ENCODE data around the gene CTNND1.
"Not testable (repeated sequence)": the region's sequence is repeated elsewhere in the genome, so short reads cannot be mapped to it uniquely, and the experiment has no call there.

Gene CTNND1, protein sequence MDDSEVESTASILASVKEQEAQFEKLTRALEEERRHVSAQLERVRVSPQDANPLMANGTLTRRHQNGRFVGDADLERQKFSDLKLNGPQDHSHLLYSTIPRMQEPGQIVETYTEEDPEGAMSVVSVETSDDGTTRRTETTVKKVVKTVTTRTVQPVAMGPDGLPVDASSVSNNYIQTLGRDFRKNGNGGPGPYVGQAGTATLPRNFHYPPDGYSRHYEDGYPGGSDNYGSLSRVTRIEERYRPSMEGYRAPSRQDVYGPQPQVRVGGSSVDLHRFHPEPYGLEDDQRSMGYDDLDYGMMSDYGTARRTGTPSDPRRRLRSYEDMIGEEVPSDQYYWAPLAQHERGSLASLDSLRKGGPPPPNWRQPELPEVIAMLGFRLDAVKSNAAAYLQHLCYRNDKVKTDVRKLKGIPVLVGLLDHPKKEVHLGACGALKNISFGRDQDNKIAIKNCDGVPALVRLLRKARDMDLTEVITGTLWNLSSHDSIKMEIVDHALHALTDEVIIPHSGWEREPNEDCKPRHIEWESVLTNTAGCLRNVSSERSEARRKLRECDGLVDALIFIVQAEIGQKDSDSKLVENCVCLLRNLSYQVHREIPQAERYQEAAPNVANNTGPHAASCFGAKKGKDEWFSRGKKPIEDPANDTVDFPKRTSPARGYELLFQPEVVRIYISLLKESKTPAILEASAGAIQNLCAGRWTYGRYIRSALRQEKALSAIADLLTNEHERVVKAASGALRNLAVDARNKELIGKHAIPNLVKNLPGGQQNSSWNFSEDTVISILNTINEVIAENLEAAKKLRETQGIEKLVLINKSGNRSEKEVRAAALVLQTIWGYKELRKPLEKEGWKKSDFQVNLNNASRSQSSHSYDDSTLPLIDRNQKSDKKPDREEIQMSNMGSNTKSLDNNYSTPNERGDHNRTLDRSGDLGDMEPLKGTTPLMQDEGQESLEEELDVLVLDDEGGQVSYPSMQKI

GRCh38 chr11:57761301-57762234, at the start of gene CTNND1:
CTNND1 (plus strand) TSS chr11:57761802; CDS start chr11:57791479, 29,677 bp downstream.
- ATAC-seq (no peak), DNase-seq (ENCODE audit: low spot score in 2 of 2) (no peak)
- Mint-ChIP-seq H3K27ac (no peak within 1 kb of the TSS), H3K36me3 (no peaks in the 10 kb centered on the region), H3K9me3 (no peaks in the 10 kb centered on the region), H3K4me1 (no peaks in the 10 kb centered on the region), H3K4me3 (peak within 1 kb of the TSS; percentile 23)

DNA sequence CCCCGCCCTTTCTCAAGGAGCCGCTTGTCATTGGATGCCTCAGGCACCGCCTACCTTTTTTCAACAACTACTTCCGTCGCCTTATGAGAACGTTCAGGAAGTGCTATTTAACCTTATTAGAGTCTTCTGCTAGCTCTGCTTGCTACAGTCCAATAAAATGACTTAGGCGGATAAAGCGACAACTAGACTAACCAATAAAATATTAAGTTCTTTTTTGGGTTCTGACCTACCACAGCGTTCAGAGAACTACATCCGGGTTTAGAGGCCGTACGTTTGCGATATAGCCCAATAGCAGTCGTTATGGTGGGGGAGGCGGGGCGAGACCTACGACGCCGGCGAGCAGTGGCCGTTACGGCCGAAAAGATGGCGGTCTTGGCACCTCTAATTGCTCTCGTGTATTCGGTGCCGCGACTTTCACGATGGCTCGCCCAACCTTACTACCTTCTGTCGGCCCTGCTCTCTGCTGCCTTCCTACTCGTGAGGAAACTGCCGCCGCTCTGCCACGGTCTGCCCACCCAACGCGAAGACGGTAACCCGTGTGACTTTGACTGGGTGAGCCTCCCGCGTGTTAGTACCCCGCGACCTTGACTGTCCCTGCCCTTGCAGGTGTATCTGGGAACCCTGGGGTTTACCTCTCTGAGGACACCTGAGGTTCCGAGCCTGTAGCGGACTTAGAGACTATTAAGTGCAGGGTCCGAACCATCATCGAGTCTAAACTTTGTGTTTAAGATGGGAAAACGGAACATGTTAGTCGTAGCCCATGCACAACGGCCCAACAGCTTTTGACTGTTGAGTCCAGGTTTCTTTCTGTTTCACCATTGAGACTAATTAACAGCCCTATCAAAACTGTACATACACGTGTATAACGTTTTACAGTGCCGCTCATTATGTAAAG, 49.1 kb upstream of the CTNND1 start, which contains the start of gene TMX2:
TMX2 (plus strand) TSS at position 338 of the 895 bp plus-strand sequence; CDS start at position 364, 26 bp downstream.
- peaks cover 46% of the 10 kb centered on the region for H3K36me3 Mint-ChIP-seq
- no peaks in the 10 kb centered on the region for H3K9me3 Mint-ChIP-seq
- H3K4me3 Mint-ChIP-seq: peak within 1 kb of the TSS; percentile 95
- H3K27ac Mint-ChIP-seq: peak within 1 kb of the TSS; percentile 96
- ATAC-seq (peak; percentile 97), DNase-seq (ENCODE audit: low spot score in 2 of 2) (peak; percentile 66 to 92)
- peaks cover 40% of the 10 kb centered on the region for H3K4me1 Mint-ChIP-seq

GRCh38 chr11:57713835-57714234, 47.8 kb upstream of the CTNND1 start:
- Mint-ChIP-seq H3K4me1 (peaks cover 45% of the 10 kb centered on the region), H3K4me3 (peak overlapping the region; percentile 95), H3K36me3 (peaks cover 46% of the 10 kb centered on the region), H3K9me3 (no peaks in the 10 kb centered on the region), H3K27ac (peak overlapping the region; percentile 96)
- ATAC-seq (no peak), DNase-seq (ENCODE audit: low spot score in 2 of 2) (no peak)

DNA sequence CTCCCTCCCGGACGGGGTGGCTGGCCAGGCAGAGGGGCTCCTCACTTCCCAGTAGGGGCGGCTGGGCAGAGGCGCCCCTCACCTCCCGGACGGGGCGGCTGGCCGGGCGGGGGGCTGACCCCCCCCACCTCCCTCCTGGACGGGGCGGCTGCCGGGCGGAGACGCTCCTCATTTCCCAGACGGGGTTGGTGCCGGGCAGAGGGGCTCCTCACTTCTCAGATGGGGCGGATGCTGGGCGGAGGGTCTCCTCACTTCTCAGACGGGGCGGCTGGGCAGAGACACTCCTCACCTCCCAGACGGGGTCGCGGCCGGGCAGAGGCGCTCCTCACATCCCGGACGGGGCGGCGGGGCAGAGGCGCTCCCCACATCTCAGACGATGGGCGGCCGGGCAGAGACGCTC, 44.9 kb upstream of the CTNND1 start:
- H3K9me3 Mint-ChIP-seq; H3K27ac Mint-ChIP-seq; ATAC-seq; H3K4me3 Mint-ChIP-seq; DNase-seq (ENCODE audit: low spot score in 2 of 2): not testable (repeated sequence)
- H3K36me3 Mint-ChIP-seq: peaks cover 55% of the 10 kb centered on the region
- H3K4me1 Mint-ChIP-seq: peaks cover 23% of the 10 kb centered on the region

DNA sequence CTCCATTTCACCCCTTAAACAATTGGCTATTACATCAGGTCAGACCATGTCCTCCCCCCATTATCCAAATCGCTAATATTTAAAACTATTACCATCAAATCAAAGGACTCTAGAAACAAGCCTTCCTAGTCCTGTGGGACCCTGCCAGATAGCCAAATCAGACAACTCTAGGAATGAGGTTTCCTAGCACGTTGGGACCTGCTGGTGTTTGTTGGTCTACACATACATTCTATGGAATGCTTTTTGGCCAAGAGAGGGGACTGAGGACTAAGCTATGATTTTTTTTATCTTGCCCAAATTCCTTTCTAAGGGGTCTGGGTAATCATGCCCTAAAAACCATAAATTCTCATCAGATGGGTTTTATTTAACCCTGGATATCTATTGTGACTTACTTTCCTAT, 34.4 kb upstream of the CTNND1 start:
- peaks cover 6% of the 10 kb centered on the region for H3K4me1 Mint-ChIP-seq
- H3K9me3 Mint-ChIP-seq: no peaks in the 10 kb centered on the region
- no peak for ATAC-seq

GRCh38 chr11:57728829-57729228, 32.8 kb upstream of the CTNND1 start:
- Mint-ChIP-seq H3K9me3 (no peaks in the 10 kb centered on the region), H3K36me3 (peaks cover 44% of the 10 kb centered on the region), H3K4me3 (no peak overlapping the region), H3K27ac (peak overlapping the region; percentile 81), H3K4me1 (peaks cover 6% of the 10 kb centered on the region)
- ATAC-seq: peak; percentile 28
- DNase-seq (ENCODE audit: low spot score in 2 of 2): no peak

More for the DNA sequence above, 34.4 kb upstream of the CTNND1 start:
- Mint-ChIP-seq H3K4me3 (no peak overlapping the region), H3K36me3 (peaks cover 47% of the 10 kb centered on the region), H3K27ac (peak overlapping the region; percentile 81)
- no peak for DNase-seq (ENCODE audit: low spot score in 2 of 2)

GRCh38 chr11:57729479-57729878, 32.1 kb upstream of the CTNND1 start:
- Mint-ChIP-seq H3K4me3 (no peak overlapping the region), H3K9me3 (no peaks in the 10 kb centered on the region), H3K27ac (peak overlapping the region; percentile 81), H3K36me3 (peaks cover 44% of the 10 kb centered on the region), H3K4me1 (peaks cover 6% of the 10 kb centered on the region)
- DNase-seq (ENCODE audit: low spot score in 2 of 2) (no peak), ATAC-seq (no peak)

GRCh38 chr11:57732661-57733060, 28.9 kb upstream of the CTNND1 start:
- ATAC-seq: no peak
- Mint-ChIP-seq H3K9me3 (no peaks in the 10 kb centered on the region), H3K4me1 (peaks cover 3% of the 10 kb centered on the region), H3K36me3 (peaks cover 59% of the 10 kb centered on the region), H3K4me3 (no peak overlapping the region), H3K27ac (peak overlapping the region; percentile 37)
- DNase-seq (ENCODE audit: low spot score in 2 of 2): no peak

DNA sequence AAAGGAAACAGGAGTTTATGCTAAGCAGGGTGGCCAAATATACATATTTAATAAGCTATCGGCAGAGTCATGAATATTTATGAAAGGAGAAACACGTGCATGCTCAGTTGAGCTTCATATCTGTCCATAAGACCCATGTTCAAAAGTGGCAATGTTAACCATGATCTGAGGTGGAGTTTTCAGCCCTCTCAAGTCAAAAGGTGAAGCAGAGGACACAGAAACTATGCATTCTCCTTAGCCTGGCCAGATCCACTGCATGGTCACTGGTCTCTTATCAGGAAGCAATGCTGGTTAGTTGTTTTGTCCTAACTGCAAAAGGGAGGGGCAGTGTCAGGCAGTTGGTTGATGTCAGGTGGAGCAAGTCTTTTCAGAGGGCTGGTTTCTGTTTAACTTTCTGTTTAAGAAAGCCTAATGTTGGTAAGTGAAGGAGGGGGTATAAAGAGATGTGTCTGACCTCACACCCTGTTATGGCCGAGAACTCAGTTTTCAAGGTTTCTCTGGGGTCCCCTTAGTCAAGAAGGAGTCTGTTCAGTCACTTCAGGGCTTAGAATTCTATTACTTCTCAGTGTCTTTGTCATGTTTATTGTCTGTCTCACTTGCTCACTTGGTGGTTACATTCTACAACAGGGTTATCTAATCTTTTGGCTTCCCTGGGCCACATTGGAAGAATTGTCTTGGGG, 25.8 kb upstream of the CTNND1 start:
- Mint-ChIP-seq H3K9me3 (no peaks in the 10 kb centered on the region), H3K4me3 (no peak overlapping the region), H3K4me1 (peaks cover under 1% of the 10 kb centered on the region), H3K36me3 (peaks cover 71% of the 10 kb centered on the region), H3K27ac (peak overlapping the region; percentile 55)
- DNase-seq (ENCODE audit: low spot score in 2 of 2) (no peak), ATAC-seq (no peak)

DNA sequence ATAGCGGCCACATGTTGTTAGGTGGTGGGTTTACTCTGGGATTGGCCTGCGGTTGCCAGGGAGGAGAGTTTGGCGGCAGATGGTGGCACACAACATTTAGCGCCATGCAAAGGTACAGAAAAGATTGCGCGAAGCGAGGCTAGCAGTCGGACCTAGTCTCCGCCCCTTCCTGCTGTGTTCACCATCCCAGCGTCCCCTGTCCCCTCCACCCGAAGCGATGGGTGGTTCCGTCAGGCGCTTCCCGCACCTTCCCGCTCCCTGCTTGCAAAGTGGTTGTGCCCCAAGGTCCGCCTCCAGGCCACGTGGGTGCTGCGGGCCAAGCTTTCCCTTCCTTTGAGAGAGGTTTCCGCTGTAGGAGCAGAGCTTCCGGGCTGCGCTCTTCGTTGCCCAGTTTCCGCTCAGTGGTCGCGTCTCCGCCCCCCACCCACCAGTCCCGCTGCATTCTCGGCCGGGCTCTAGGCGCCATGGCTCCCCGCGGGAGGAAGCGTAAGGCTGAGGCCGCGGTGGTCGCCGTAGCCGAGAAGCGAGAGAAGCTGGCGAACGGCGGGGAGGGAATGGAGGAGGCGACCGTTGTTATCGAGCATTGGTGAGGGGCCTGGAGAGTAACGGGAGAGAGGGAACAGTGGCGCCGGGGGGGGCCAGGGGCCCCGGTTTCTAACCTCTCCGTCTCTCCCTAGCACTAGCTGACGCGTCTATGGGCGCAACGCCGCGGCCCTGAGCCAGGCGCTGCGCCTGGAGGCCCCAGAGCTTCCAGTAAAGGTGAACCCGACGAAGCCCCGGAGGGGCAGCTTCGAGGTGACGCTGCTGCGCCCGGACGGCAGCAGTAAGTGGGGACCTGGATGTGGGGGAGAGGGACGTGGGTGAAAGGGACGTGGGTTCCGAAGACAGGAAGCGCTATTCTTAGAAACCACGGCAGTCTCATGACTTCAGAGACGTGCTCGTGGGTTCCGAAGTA, 20.2 kb upstream of the CTNND1 start, which contains the start of gene SELENOH:
SELENOH (plus strand) TSS at position 360 of the 955 bp plus-strand sequence; CDS start at position 465, 105 bp downstream.
- peak within 1 kb of the TSS; percentile 98 for H3K27ac Mint-ChIP-seq
- H3K4me1 Mint-ChIP-seq: peaks cover 41% of the 10 kb centered on the region
- H3K36me3 Mint-ChIP-seq: peaks cover 88% of the 10 kb centered on the region
- H3K9me3 Mint-ChIP-seq: no peaks in the 10 kb centered on the region
- peak; percentile 83 to 97 for DNase-seq (ENCODE audit: low spot score in 2 of 2)
- H3K4me3 Mint-ChIP-seq: peak within 1 kb of the TSS; percentile 95
- peak; percentile 93 for ATAC-seq

GRCh38 chr11:57742087-57742452, 19.5 kb upstream of the CTNND1 start:
- DNase-seq (ENCODE audit: low spot score in 2 of 2): no peak
- peaks cover 47% of the 10 kb centered on the region for H3K4me1 Mint-ChIP-seq

GRCh38 chr11:57744357-57744756, 17.2 kb upstream of the CTNND1 start:
- Mint-ChIP-seq H3K4me1 (peaks cover 51% of the 10 kb centered on the region), H3K4me3 (peak overlapping the region; percentile 95), H3K36me3 (peaks cover 85% of the 10 kb centered on the region), H3K27ac (peak overlapping the region; percentile 85), H3K9me3 (no peaks in the 10 kb centered on the region)
- DNase-seq (ENCODE audit: low spot score in 2 of 2) (no peak), ATAC-seq (no peak)

More at GRCh38 chr11:57742087-57742452, 19.5 kb upstream of the CTNND1 start:
- ATAC-seq: no peak
- Mint-ChIP-seq H3K9me3 (no peaks in the 10 kb centered on the region), H3K36me3 (peaks cover 90% of the 10 kb centered on the region), H3K4me3 (peak overlapping the region; percentile 95), H3K27ac (peak overlapping the region; percentile 98)

All from stimulated activated effector memory CD8-positive, alpha-beta T cell treated with anti-CD3 and anti-CD28 coated beads, Interleukin-12 subunit alpha, Interleukin-12 subunit beta, amount 100 ng/mL, for 72 hours (primary cell).